HG03097 (cell line): ENCODE data around the gene DSCAM.
"Not testable (repeated sequence)": the region's sequence is repeated elsewhere in the genome, so short reads cannot be mapped to it uniquely, and the experiment has no call there.

Experiments used
- ATAC-seq: cut with Tn5 transposase; IDR thresholded peaks from one replicate; pipeline ENCODE4 v1.9.1; 2021; ENCODE audit not compliant: unreplicated experiment, low FRiP score

The DSCAM gene

DNA sequence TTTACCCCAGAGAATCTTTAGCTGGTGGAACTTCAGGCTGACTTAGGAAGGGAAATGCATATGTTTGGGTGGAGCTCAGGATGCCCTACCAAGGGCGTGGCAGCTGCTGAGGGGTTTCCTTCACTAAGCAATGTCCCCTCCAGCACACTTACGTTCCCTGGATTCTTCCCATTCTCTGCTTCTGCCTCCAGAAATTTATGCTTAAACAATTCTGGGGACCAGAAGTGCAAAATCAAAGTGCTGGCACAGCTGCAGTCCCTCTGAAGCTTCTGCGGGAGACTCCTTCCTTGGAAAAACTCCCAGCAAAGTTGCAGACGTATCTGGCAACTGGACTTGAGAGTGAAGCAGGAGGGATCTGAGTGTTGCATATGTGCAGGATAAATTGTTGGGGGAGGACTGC, 576.9 kb downstream of the DSCAM start:
- ATAC-seq = no peak

DNA sequence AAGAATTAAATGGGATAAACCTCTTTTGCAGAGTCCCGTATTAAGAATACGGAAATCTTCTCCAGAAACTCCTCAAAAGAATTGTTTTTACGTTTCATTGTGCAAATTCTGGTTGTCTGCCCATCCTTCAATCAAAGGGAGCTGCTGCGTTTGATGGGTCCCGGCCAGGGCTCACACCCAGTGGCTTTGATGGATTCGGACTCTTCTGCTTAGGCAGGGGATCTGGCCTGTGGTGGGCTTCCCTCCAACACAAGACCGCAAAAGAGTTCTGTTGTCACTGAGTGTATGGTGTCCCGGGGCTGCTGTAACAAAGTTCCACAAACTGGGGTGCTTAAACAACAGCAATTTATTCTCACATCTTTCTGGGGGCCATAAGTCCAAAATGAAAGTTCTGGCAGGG, 577.7 kb downstream of the DSCAM start:
- no peak for ATAC-seq

- ATAC-seq = not testable (repeated sequence)
Measured at GRCh38 chr21:40258456-40258855, 588.5 kb downstream of the DSCAM start.

- no peak for ATAC-seq
Measured at GRCh38 chr21:40257342-40257741, 589.6 kb downstream of the DSCAM start.

DNA sequence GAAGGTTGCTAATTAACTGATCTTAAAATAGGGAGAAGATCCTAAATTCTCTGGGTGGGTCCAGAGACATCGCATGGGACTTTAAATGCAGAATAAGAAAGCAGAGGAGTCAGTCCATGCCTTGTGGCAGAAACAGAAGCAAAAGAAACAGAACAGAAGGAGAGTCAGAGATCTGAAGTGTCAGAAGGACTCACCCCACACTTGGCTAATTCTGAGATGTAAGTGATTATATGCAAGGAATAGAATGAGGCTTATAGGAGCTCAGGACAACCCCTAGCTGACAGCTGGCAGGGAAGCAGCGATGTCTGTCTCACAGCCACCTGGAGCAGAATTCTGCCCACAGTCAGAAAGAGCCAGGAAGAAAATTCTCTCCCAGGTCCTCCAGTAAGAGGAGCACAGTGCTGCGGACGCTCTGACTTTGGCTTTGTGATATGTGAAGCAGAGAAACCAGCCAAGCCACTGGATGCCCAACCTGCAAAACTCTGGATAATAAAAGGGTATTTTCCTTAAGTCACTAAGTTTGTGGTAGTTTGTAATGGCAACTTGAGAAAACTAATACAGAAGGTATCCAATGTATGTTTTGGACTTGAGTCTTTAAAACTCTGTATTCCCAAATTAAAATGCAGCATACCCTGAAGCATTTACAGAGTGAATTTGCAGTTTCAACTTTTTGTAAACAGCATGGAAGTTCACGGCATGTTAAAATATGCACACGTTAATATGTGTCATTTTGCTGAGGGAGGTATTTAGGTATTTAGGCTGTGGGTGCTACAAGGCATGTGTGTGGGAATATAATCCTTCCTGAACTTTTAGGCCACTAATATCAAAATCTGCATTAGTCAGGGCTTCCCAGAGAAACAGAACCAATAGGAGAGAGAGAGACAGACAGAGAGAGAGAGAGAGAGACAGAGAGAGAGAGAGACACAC, 591.2 kb downstream of the DSCAM start:
- no peak for ATAC-seq

GRCh38 chr21:40254540-40255465, 592.2 kb downstream of the DSCAM start:
- ATAC-seq = no peak

GRCh38 chr21:40253112-40253511, 593.8 kb downstream of the DSCAM start:
- no peak for ATAC-seq

DNA sequence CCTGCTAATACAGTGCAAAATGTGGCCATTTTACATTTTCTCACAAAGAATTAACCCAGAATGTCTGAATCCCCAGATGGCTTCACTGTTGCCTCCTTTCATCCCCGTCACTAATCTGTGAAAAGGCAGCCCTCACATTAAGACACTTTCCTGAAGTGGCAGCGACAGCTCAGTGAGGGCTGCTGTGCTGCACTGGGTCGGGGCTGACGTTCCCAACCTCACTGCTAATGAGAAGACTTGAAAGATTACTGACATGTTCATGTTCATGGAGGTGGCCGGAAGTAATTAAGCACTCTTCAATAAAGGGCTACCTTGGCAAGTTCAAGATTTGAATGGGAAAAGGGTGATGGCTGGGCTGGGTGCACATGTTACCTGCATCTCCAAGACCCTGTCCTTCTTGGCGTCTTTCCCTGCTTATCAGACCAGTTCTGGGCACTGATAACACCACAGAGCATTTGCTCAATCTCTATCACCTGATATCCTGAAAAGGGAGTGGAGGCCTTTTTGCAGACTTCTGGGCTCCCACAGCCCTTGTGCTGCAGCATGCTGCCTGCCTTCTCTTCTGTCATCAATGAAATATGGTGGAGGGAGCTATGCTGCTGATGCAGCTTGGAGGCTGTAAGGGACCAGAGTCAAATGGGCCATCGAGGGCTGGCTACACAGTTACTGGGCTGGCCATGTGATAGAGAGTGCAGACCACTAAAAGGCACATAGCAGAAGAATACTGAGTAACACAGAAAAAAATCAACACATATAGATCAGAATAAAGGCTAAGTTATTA, 596.3 kb downstream of the DSCAM start:
- ATAC-seq = no peak

- no peak for ATAC-seq
Measured at GRCh38 chr21:40244981-40245380, 602.0 kb downstream of the DSCAM start.

- no peak for ATAC-seq
Measured at GRCh38 chr21:40243685-40244084, 603.3 kb downstream of the DSCAM start.

DNA sequence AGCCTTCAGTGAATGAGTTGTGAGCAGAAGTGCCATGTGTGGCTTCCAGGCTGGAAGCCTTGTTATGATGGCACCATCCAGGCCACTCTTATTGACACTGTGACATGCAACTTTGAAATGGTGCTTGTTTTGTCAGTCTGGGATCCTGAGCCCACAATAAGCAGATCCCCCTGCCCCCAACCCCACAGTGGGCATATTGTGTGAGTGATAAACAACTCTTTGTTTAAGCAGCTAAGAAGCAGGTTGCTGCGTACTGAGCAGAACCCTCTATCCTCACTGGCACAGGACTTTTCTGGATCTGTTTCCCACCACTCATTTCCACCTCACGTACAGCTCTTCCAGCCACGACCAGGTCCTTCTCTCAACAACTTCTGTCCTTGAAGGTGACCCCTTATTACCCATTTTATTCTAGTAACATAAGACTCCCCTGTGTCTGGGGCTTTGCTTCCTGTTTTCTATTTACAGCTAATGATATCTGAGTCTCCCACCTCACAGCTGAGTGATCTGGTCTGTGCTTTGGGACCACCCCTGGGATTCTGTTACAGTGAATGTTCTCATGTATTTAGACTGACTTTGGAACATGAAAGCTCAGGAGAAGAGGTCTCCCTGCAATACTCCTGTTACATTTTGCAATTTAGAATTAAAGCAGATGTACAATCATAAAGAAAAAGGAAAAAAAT, 604.2 kb downstream of the DSCAM start:
- no peak for ATAC-seq

DNA sequence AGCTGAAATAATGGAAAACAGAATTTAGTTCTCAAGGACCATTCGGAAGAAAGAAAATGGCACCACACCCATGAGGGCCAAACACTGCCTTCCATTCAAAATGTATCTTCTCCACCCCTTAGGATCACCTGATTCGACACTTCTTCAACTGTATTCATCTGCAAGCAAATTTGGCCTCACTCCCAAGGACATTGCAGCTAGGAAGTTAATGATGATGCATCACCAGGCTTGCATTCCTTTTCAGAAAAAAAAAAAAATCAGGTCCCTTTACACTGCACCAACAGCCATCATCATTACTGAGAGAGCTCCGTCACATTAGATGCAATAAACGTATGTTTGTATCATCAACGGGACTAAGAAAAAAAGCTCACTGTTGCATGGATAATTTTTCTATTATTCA, 611.4 kb downstream of the DSCAM start:
- ATAC-seq = no peak

DNA sequence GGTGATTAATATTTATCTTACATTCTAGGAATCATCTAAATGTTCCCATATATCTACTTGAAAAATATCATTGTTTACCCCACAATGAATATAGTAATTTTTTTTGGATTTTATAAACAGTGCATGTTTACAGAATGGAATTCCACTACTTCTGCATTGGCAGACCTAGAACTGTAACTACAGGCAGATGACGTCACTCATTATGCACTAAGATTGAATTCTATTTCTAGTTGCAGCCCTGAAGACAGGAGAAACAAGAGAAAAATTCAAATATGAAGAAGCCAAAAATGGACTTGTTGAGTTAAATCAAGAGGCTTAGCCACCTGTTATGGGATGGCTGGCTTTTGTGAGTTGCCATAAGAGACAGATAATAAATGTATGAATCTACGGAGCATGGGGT, 615.0 kb downstream of the DSCAM start:
- no peak for ATAC-seq

- no peak for ATAC-seq
Measured at GRCh38 chr21:40227096-40227495, 619.9 kb downstream of the DSCAM start.

DNA sequence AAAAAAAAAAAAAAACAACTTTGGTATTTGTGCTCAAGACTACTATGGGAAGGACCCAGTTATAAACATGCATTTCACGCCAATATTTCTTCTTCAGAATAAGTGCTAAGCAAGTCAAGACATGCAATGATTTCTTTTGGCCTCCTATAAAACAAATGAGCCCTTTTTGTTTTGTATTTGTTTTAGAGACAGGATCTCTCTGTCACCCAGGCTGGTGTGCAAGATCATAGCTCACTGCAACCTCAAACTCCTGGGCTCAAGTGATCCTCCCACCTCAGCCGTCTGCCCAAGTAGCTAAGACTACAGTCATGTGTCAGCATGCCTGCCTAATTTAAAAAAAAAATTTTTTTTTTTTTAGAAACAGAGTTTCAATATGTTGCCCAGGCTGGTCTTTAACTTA, 631.0 kb downstream of the DSCAM start:
- ATAC-seq = no peak

GRCh38 chr21:40210251-40210650, 636.7 kb downstream of the DSCAM start:
- no peak for ATAC-seq

- no peak for ATAC-seq
Measured at GRCh38 chr21:40208948-40209345, 638.0 kb downstream of the DSCAM start.

- ATAC-seq = no peak
Measured at GRCh38 chr21:40208206-40208947, 638.6 kb downstream of the DSCAM start.

GRCh38 chr21:40200946-40201345, 646.0 kb downstream of the DSCAM start:
- ATAC-seq = no peak
